H1 (cell line): ENCODE results near the gene TK2. TPM values are rescaled to one million over a fixed set of nuclear protein-coding genes. Genes with fewer than 3 reads are reported as not detected.

Experiments
- CTCF ChIA-PET: fragments of 300-600 bp; sonication (Branson Sonifier 250); formaldehyde crosslinking; loops from one replicate; lab custom pipeline; 2021; ENCODE audit not compliant: partially characterized antibody; lab: Charles Lee
- POLR2A ChIA-PET: fragments of 300-600 bp; sonication (Branson Sonifier 250); formaldehyde crosslinking; loops from one replicate; lab custom pipeline; 2021; ENCODE audit warnings: inconsistent platforms; ENCODE audit not compliant: partially characterized antibody; lab: Charles Lee
- DNase-seq, 2 experiments: peaks; one replicate each; pipeline versions ENCODE4 v3.0.0 to v3.0.0-alpha.2; 2010 to 2022; ENCODE audit warnings: low spot score in 2 of 2, low read depth in 1 of 2, mixed read lengths in 1 of 2
- FAIRE-seq: peaks from 2 replicates; lab custom pipeline; 2011; peaks lifted over from hg19 to GRCh38; lab: Jason Lieb, UNC
- H2AFZ ChIP-seq: 2 replicates; pipeline ENCODE4 v1.8.1; 2012; ENCODE audit warnings: low read length, inconsistent platforms
- H2AK5ac ChIP-seq: 2 replicates; pipeline ENCODE4 v1.6.1; 2013; ENCODE audit warnings: low read depth, low read length
- H2BK120ac ChIP-seq: replicated peaks from 2 replicates; pipeline ENCODE3; 2013; ENCODE audit warnings: low read depth, low read length, inconsistent platforms
- H2BK12ac ChIP-seq: 2 replicates; pipeline ENCODE4 v1.6.1; 2013; ENCODE audit warnings: low read depth, low read length
- H2BK15ac ChIP-seq: 2 replicates; pipeline ENCODE4 v1.6.1; 2013; ENCODE audit warnings: low read length
- H2BK20ac ChIP-seq: 2 replicates; pipeline ENCODE4 v1.6.1; 2013; ENCODE audit warnings: low read length
- H2BK5ac ChIP-seq: 2 replicates; pipeline ENCODE4 v1.6.1; 2013; ENCODE audit warnings: low read depth, low read length
- H3K14ac ChIP-seq: 2 replicates; pipeline ENCODE4 v1.6.1; 2013; ENCODE audit warnings: inconsistent platforms; ENCODE audit not compliant: insufficient read length
- H3K18ac ChIP-seq: 2 replicates; pipeline ENCODE4 v1.6.1; 2013; ENCODE audit warnings: low read length; ENCODE audit errors: extremely low read depth
- H3K23ac ChIP-seq: 2 replicates; pipeline ENCODE4 v1.6.1; 2013; ENCODE audit warnings: inconsistent platforms; ENCODE audit not compliant: insufficient read length
- H3K23me2 ChIP-seq: 2 replicates; pipeline ENCODE4 v1.6.1; 2013; ENCODE audit warnings: low read depth, low read length
- H3K27ac ChIP-seq: 2 replicates; pipeline ENCODE4 v1.6.1; 2011; ENCODE audit warnings: low read depth, low read length, inconsistent platforms
- H3K27me3 ChIP-seq, 4 experiments: replicated peaks in 1 of 4; 1 replicate in 1 of 4; 2 replicates in 3 of 4; pipeline versions ENCODE4 v1.6.1 to v1.8.1; 2011 to 2013; ENCODE audit warnings: low read length in 3 of 4, mild to moderate bottlenecking in 3 of 4, inconsistent platforms in 2 of 4, mixed read lengths in 2 of 4, moderate library complexity in 1 of 4; ENCODE audit not compliant: control insufficient read depth in 3 of 4, insufficient read depth in 3 of 4; ENCODE audit errors: extremely low read depth in 1 of 4
- H3K36me3 ChIP-seq, 4 experiments: 2 replicates each; pipeline versions ENCODE4 v1.6.1 to v1.8.1; 2011 to 2013; ENCODE audit warnings: mild to moderate bottlenecking in 4 of 4, low read length in 3 of 4, moderate library complexity in 2 of 4, control low read depth in 1 of 4, inconsistent platforms in 1 of 4; ENCODE audit not compliant: insufficient read depth in 4 of 4, control insufficient read depth in 2 of 4
- H3K4ac ChIP-seq: replicated peaks from 2 replicates; pipeline ENCODE3; 2013; ENCODE audit warnings: low read length, low read depth, mixed read lengths, inconsistent platforms; ENCODE audit not compliant: insufficient read length
- H3K4me1 ChIP-seq, 4 experiments: replicated peaks in 1 of 4; 1 replicate in 1 of 4; 2 replicates in 3 of 4; pipeline versions ENCODE4 v1.6.1 to v1.8.1; 2011 to 2013; ENCODE audit warnings: low read length in 3 of 4, inconsistent platforms in 2 of 4, mixed read lengths in 1 of 4; ENCODE audit not compliant: insufficient read depth in 4 of 4, control insufficient read depth in 3 of 4
- H3K4me2 ChIP-seq, 2 experiments: 2 replicates each; pipeline versions ENCODE4 v1.6.1 to v1.8.1; 2011 to 2013; ENCODE audit warnings: low read depth in 2 of 2, low read length in 2 of 2, control low read depth in 1 of 2, inconsistent platforms in 1 of 2, mild to moderate bottlenecking in 1 of 2; ENCODE audit not compliant: insufficient read depth in 1 of 2
- H3K4me3 ChIP-seq, 4 experiments: fragments of 200-600, 300-600 bp in 1 of 4; sonication (generic), shearing (Covaris generic), sonication (Bioruptor Twin) in 1 of 4; 2 replicates each; pipeline versions ENCODE4 v1.5.1 to v1.8.1; 2011 to 2016; ENCODE audit warnings: low read length in 4 of 4, low read depth in 3 of 4, control low read depth in 2 of 4, inconsistent platforms in 2 of 4, mild to moderate bottlenecking in 2 of 4, mixed read lengths in 1 of 4, moderate library complexity in 1 of 4; ENCODE audit not compliant: insufficient read depth in 2 of 4; ENCODE audit errors: extremely low read depth in 1 of 4
- H3K56ac ChIP-seq: replicated peaks from 2 replicates; pipeline ENCODE3; 2013; ENCODE audit warnings: low read depth, mild to moderate bottlenecking, mixed read lengths, low read length, inconsistent platforms; ENCODE audit not compliant: insufficient read length
- H3K79me1 ChIP-seq: 2 replicates; pipeline ENCODE4 v1.6.1; 2013; ENCODE audit warnings: low read depth, low read length, control low read depth
- H3K79me2 ChIP-seq, 2 experiments: 2 replicates each; pipeline versions ENCODE4 v1.6.1 to v1.8.1; 2012 to 2013; ENCODE audit warnings: low read length in 2 of 2, mild to moderate bottlenecking in 2 of 2, inconsistent platforms in 1 of 2; ENCODE audit not compliant: insufficient read depth in 2 of 2, control insufficient read depth in 1 of 2
- H3K9ac ChIP-seq, 4 experiments: replicated peaks in 1 of 4; 1 replicate in 1 of 4; 2 replicates in 3 of 4; pipeline versions ENCODE4 v1.6.1 to v1.8.1; 2011 to 2013; ENCODE audit warnings: low read depth in 3 of 4, low read length in 3 of 4, control low read depth in 2 of 4, mild to moderate bottlenecking in 2 of 4, moderate library complexity in 2 of 4, inconsistent platforms in 1 of 4; ENCODE audit errors: extremely low read depth in 1 of 4
- H3K9me3 ChIP-seq, 2 experiments: 2 replicates each; pipeline versions ENCODE4 v1.6.1 to v1.8.1; 2012 to 2013; ENCODE audit warnings: mild to moderate bottlenecking in 2 of 2, moderate library complexity in 2 of 2, control low read depth in 1 of 2, inconsistent platforms in 1 of 2, low read depth in 1 of 2, low read length in 1 of 2, mixed read lengths in 1 of 2; ENCODE audit not compliant: insufficient read depth in 2 of 2
- H4K20me1 ChIP-seq, 2 experiments: replicated peaks in 1 of 2; 2 replicates each; pipeline versions ENCODE3 to v1.8.1; 2011 to 2013; ENCODE audit warnings: inconsistent platforms in 2 of 2, low read length in 2 of 2, mild to moderate bottlenecking in 1 of 2; ENCODE audit not compliant: insufficient read depth in 2 of 2, control insufficient read depth in 1 of 2
- H4K5ac ChIP-seq: 2 replicates; pipeline ENCODE4 v1.6.1; 2013; ENCODE audit warnings: low read length, low read depth, mixed read lengths, inconsistent platforms; ENCODE audit not compliant: insufficient read length
- H4K8ac ChIP-seq: 2 replicates; pipeline ENCODE4 v1.8.0; 2013; ENCODE audit warnings: mild to moderate bottlenecking, moderate library complexity, low read length, inconsistent platforms; ENCODE audit not compliant: insufficient read depth; ENCODE audit errors: extremely low read depth
- H4K91ac ChIP-seq: replicated peaks from 2 replicates; pipeline ENCODE3; 2013; ENCODE audit warnings: low read length, mixed read lengths, inconsistent platforms; ENCODE audit not compliant: insufficient read length
- BRCA1 ChIP-seq: IDR thresholded peaks from 2 replicates; pipeline ENCODE4 v1.6.1; 2012; ENCODE audit warnings: low read depth, low read length, improper control_type of control experiment
- CHD2 ChIP-seq: IDR thresholded peaks from 2 replicates; pipeline ENCODE4 v1.6.1; 2012; ENCODE audit warnings: low read length, improper control_type of control experiment
- EZH2 ChIP-seq: fragments of 200-600 bp; sonication (generic); IDR thresholded peaks from 2 replicates; pipeline ENCODE4 v1.7.1; 2012; ENCODE audit warnings: low read depth, mild to moderate bottlenecking, moderate library complexity, low read length, inconsistent platforms; ENCODE audit not compliant: severe bottlenecking
- HDAC2 ChIP-seq, 2 experiments: fragments of 300-600 bp in 1 of 2; sonication (generic) in 1 of 2; IDR thresholded peaks; 2 replicates each; pipeline ENCODE4 v1.6.1; 2011 to 2012; ENCODE audit warnings: low read depth in 2 of 2, low read length in 2 of 2, mild to moderate bottlenecking in 2 of 2, moderate library complexity in 2 of 2, borderline replicate concordance in 1 of 2, inconsistent platforms in 1 of 2
- MAFK ChIP-seq: IDR thresholded peaks from 2 replicates; pipeline ENCODE4 v1.6.1; 2012; ENCODE audit warnings: low read depth, mild to moderate bottlenecking, improper control_type of control experiment, low read length
- NRF1 ChIP-seq: IDR thresholded peaks from 2 replicates; pipeline ENCODE4 v1.6.1; 2011; ENCODE audit warnings: mild to moderate bottlenecking, low read depth, low read length, improper control_type of control experiment
- SIX5 ChIP-seq: IDR thresholded peaks from 2 replicates; pipeline ENCODE4 v1.6.1; 2011; ENCODE audit warnings: mild to moderate bottlenecking, low read depth, low read length
- SP1 ChIP-seq: IDR thresholded peaks from 2 replicates; pipeline ENCODE4 v1.6.1; 2011; ENCODE audit warnings: low read depth, low read length
- TBP ChIP-seq: IDR thresholded peaks from 2 replicates; pipeline ENCODE4 v1.6.1; 2011; ENCODE audit warnings: low read depth, low read length, improper control_type of control experiment
- TEAD4 ChIP-seq: IDR thresholded peaks from 2 replicates; pipeline ENCODE4 v1.6.1; 2012; ENCODE audit warnings: low read depth, low read length, inconsistent platforms, mixed read lengths
- WGBS, 2 experiments: shearing (Covaris generic) in 1 of 2; methylation state at CpG; one replicate each; pipeline versions ENCODE4 v1.1.6 to v1.1.7; 2013 to 2015; ENCODE audit warnings: low lambda C conversion rate in 2 of 2, mixed read lengths in 2 of 2, inconsistent platforms in 1 of 2, low coverage in 1 of 2, missing lambda C conversion rate in 1 of 2; ENCODE audit not compliant: insufficient replicate concordance in 2 of 2, insufficient coverage in 1 of 2, insufficient read length in 1 of 2; ENCODE audit errors: extremely low coverage in 1 of 2, missing lambda C conversion rate in 1 of 2; 5-methylcytosine and 5-hydroxymethylcytosine counted together
- polyA plus RNA-seq, 7 experiments: library from polyadenylated mRNA; depleted of rRNA in 3 of 7; stranded (reverse) in 5 of 7; unstranded in 2 of 7; fragments of >200 nt in 5 of 7; fragments of 200-250 nt in 2 of 7; gene quantifications; 1 replicate in 5 of 7; 2 replicates in 1 of 7; 4 replicates in 1 of 7; pipeline versions ENCODE4 v1.2.1 to v1.2.3, GENCODE V29; 2011 to 2013; ENCODE audit warnings: missing spikeins in 2 of 7, mixed read lengths in 2 of 7
- total RNA-seq: library from RNA; stranded (reverse); fragmentation: NEBNext Ultra II Directional; extraction: Animal tissue kit (Norgen Biotek cat#: 25700); gene quantifications from 2 replicates; pipeline ENCODE4 v1.2.1, GENCODE V29; 2021

Gene TK2
- total and polyA plus RNA-seq, 2 of the 8 experiments (the other 6 are each of a cell fraction or from before 2014, with no cell fraction given): 2.7 to 3.6 TPM

- H2AK5ac ChIP-seq: no peak overlapping the region
- H2BK20ac ChIP-seq: no peak overlapping the region
- H4K8ac ChIP-seq: no peak overlapping the region
- H3K23ac ChIP-seq: no peak overlapping the region
- H3K4me3 ChIP-seq: no peak overlapping the region
- no peak overlapping the region for H3K56ac ChIP-seq
- no peak overlapping the region for H3K14ac ChIP-seq
- H4K91ac ChIP-seq: no peak overlapping the region
- no peak overlapping the region for H2AFZ ChIP-seq
- H3K9me3 ChIP-seq: peaks cover 0 to 11% of the 10 kb centered on the region in 2 experiments; a peak in 1 of 4 replicates
- DNase-seq: no peak
- no peaks in the 10 kb centered on the region for H3K79me1 ChIP-seq
- H3K36me3 ChIP-seq: no peaks in the 10 kb centered on the region
- H3K4me1 ChIP-seq: no peaks in the 10 kb centered on the region; a peak in 1 of 7 replicates
- no peak overlapping the region for H3K27ac ChIP-seq
- H2BK120ac ChIP-seq: no peak overlapping the region
- H2BK5ac ChIP-seq: no peak overlapping the region
- TF ChIP-seq SIX5: no peak
- TF ChIP-seq SP1: no peak
- no peak for TF ChIP-seq NRF1
- no peak for TF ChIP-seq EZH2
- TF ChIP-seq TBP: no peak
- TF ChIP-seq CHD2: no peak
- TF ChIP-seq TEAD4: no peak
- TF ChIP-seq BRCA1: no peak
- TF ChIP-seq HDAC2 (IDR thresholded peaks at IDR 0.05; ENCODE audit: borderline replicate concordance in 1 of 2, low read depth in 2 of 2, low read length in 2 of 2): no peak
- TF ChIP-seq MAFK: no peak
- TF ChIP-seq, all 59 proteins: peak for 0
- POLR2A ChIA-PET: no interaction called here
- Histone ChIP-seq H4K5ac (no peak overlapping the region), H2BK15ac (no peak overlapping the region), H4K20me1 (no peaks in the 10 kb centered on the region), H3K9ac (no peak overlapping the region), H3K23me2 (peaks cover 3% of the 10 kb centered on the region; the same call in 1 of the 2 replicates), H3K4me2 (no peak overlapping the region), H3K27me3 (no peaks in the 10 kb centered on the region; a peak in 1 of 7 replicates), H3K4ac (no peak overlapping the region), H3K79me2 (no peaks in the 10 kb centered on the region), H2BK12ac (0 out of 2 replicates have a peak overlapping the region, but pooled peaks have one; percentile 9), H3K18ac (no peak overlapping the region; the same call in none of the 2 replicates)
- CTCF ChIA-PET: interaction anchor here (0.9 to 3.3 kb wide), 9 partner anchors 13 to 139 kb away, joined by 4 to 17 read pairs (median 5); no protein-coding TSS in a partner anchor
- FAIRE-seq: no peak
- WGBS, 2 experiments: 87% methylated on average over 6 of the region's 8 CpGs; no CpG with 5 or more reads in 1 of the 2 experiments
Observed at GRCh38 chr16:66490774-66491715, 58.9 kb downstream of the TK2 start.
